Smooth muscle cell (in vitro differentiated cells): Measurements from ENCODE around the gene FANCB. TPM values are rescaled to one million over a fixed set of nuclear protein-coding genes. Genes with fewer than 3 reads are reported as not detected.

Experiments
- DNase-seq: peaks from one replicate; lab custom pipeline; 2025; ENCODE audit not compliant: unreplicated experiment; lab: John Stamatoyannopoulos, UW
- H2AFZ ChIP-seq: fragments of 200-600 bp; sonication (generic); 2 replicates; pipeline ENCODE4 v1.6.0; 2016; ENCODE audit warnings: antibody characterized with exemption, low read depth, mild to moderate bottlenecking
- H3F3A ChIP-seq: fragments of 200-600 bp; sonication (generic); 2 replicates; pipeline ENCODE4 v1.6.0; 2017; ENCODE audit warnings: antibody characterized with exemption, low read depth
- H3K27ac ChIP-seq: fragments of 200-600 bp; sonication (generic); 2 replicates; pipeline ENCODE4 v1.5.1; 2016; ENCODE audit warnings: low read depth, mild to moderate bottlenecking
- H3K27me3 ChIP-seq: fragments of 200-600 bp; sonication (generic); 2 replicates; pipeline ENCODE4 v1.6.1; 2016; ENCODE audit warnings: low read depth, mild to moderate bottlenecking
- H3K36me3 ChIP-seq: fragments of 200-600 bp; sonication (generic); 2 replicates; pipeline ENCODE4 v1.5.1; 2016; ENCODE audit warnings: low read depth
- H3K4me1 ChIP-seq: fragments of 200-600 bp; sonication (generic); 2 replicates; pipeline ENCODE4 v1.5.1; 2016; ENCODE audit warnings: low read depth
- H3K4me2 ChIP-seq: fragments of 200-600 bp; sonication (generic); 2 replicates; pipeline ENCODE4 v1.6.0; 2016; ENCODE audit warnings: mild to moderate bottlenecking
- H3K4me3 ChIP-seq: fragments of 200-600 bp; sonication (generic); 2 replicates; pipeline ENCODE4 v1.5.1; 2016; ENCODE audit warnings: mild to moderate bottlenecking
- H3K79me2 ChIP-seq: fragments of 200-600 bp; sonication (generic); 2 replicates; pipeline ENCODE4 v1.6.0; 2016; ENCODE audit warnings: low read depth, mild to moderate bottlenecking
- H3K9ac ChIP-seq: fragments of 200-600 bp; sonication (generic); 2 replicates; pipeline ENCODE4 v1.6.0; 2016; ENCODE audit warnings: low read depth
- H3K9me3 ChIP-seq: fragments of 200-600 bp; sonication (generic); replicated peaks from 2 replicates; pipeline ENCODE4 v1.5.1; 2016; ENCODE audit warnings: low read depth
- H4K20me1 ChIP-seq: fragments of 200-600 bp; sonication (generic); 2 replicates; pipeline ENCODE4 v1.6.0; 2016; ENCODE audit warnings: low read depth
- WGBS: methylation state at CpG from one replicate; pipeline ENCODE4 v1.1.7; 2016; ENCODE audit warnings: low lambda C conversion rate; 5-methylcytosine and 5-hydroxymethylcytosine counted together
- polyA plus RNA-seq: library from polyadenylated mRNA; unstranded; fragments of >200 nt; fragmentation: Nextera tagmentation; extraction: Ambion mirVana; gene quantifications from 2 replicates; pipeline ENCODE4 v1.2.1, GENCODE V29; 2016
- total RNA-seq: library from RNA; depleted of rRNA; stranded (reverse); fragments of >200 nt; gene quantifications from 2 replicates; pipeline ENCODE4 v1.2.3, GENCODE V29; 2014
- TF ChIP-seq, protein P1 (sequence below): fragments of 200-600 bp; sonication (generic); IDR thresholded peaks from 2 replicates; pipeline ENCODE4 v1.5.1; 2017; ENCODE audit warnings: borderline replicate concordance, mild to moderate bottlenecking, antibody characterized with exemption; ENCODE audit not compliant: insufficient read depth, poor library complexity, severe bottlenecking

FANCB gene
- total and polyA plus RNA-seq, 2 experiments from 2014 or later: 2.0 to 7.6 TPM

DNA sequence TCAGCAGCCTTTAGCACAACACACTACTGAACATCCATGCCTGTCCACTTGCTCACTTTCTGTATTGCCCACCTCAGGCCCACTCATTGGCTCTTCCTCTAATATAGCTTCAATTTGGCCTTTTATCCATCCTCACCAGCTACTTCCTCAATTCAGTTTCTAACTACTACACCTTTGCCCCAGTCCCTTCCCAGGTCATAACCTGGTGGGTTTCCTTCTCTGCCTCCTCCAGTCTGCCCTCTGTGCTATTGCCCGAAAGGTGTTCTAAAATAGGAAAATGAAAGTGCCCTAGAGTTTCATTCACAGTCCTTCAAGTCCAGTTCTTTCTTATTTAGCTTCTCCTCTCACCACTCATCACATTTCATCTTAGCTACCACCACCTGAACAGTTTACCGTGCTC is 23.4 kb upstream of the FANCB start:
- H3K4me1 ChIP-seq: no peaks in the 10 kb centered on the region
- 88% methylated on average over 2 of the region's 2 CpGs for WGBS

DNA sequence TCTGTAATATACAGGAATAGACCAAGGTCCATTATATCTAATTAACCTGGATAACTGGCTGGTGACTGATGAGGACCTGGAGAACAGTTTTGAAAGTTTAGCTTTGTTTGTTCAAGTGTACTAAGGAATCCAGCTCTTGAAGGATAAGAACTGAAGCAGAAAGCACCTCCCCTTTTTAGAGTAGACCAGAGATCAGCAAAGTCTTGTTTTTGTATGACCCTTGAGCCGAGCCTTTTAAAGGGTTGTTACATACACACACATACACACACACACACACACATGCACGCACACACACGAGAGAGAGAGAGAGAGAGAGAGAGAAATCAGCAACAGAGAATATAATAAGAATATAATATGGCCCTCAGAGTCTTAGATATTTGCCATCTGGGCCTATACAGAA is 13.4 kb upstream of the FANCB start:
- no peak for DNase-seq
- 60% methylated on average over 3 of the region's 3 CpGs for WGBS
- H4K20me1 ChIP-seq: no peaks in the 10 kb centered on the region

More for the DNA sequence above, 23.4 kb upstream of the FANCB start:
- H3K4me2 ChIP-seq: no peak overlapping the region
- no peaks in the 10 kb centered on the region for H3K27me3 ChIP-seq
- no peaks in the 10 kb centered on the region for H3K79me2 ChIP-seq
- no peak for DNase-seq
- H3K27ac ChIP-seq: no peak overlapping the region
- H3K4me3 ChIP-seq: no peak overlapping the region
- no peaks in the 10 kb centered on the region for H3K9me3 ChIP-seq
- no peak overlapping the region for H3K9ac ChIP-seq
- no peaks in the 10 kb centered on the region for H4K20me1 ChIP-seq
- no peak overlapping the region for H2AFZ ChIP-seq
- no peaks in the 10 kb centered on the region for H3F3A ChIP-seq
- TF ChIP-seq, protein P1, sequence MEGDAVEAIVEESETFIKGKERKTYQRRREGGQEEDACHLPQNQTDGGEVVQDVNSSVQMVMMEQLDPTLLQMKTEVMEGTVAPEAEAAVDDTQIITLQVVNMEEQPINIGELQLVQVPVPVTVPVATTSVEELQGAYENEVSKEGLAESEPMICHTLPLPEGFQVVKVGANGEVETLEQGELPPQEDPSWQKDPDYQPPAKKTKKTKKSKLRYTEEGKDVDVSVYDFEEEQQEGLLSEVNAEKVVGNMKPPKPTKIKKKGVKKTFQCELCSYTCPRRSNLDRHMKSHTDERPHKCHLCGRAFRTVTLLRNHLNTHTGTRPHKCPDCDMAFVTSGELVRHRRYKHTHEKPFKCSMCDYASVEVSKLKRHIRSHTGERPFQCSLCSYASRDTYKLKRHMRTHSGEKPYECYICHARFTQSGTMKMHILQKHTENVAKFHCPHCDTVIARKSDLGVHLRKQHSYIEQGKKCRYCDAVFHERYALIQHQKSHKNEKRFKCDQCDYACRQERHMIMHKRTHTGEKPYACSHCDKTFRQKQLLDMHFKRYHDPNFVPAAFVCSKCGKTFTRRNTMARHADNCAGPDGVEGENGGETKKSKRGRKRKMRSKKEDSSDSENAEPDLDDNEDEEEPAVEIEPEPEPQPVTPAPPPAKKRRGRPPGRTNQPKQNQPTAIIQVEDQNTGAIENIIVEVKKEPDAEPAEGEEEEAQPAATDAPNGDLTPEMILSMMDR: no peak
- no peaks in the 10 kb centered on the region for H3K36me3 ChIP-seq

DNA sequence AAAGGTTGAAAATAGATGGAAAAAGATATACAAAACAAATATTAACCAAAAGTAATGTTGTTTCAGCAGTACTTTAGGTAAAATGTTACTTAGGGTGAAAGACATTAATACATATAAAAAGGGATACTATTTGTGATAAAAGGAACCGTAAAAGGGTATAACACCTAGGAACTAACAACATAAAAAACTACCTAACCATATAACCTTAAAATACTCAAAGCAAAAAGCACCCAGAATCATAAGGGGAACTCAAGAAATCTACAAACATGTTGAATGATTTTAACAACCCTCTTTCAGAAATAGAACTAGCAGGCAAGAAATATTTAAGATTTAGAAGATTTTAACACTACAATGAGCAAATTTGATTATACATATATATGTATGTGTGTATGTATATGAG is 11.8 kb upstream of the FANCB start:
- 87% methylated on average over 1 of the region's 1 CpG for WGBS
- H3K27me3 ChIP-seq: no peaks in the 10 kb centered on the region
- H3F3A ChIP-seq: no peaks in the 10 kb centered on the region
- TF ChIP-seq, protein P1: no peak
- no peak for DNase-seq
- H4K20me1 ChIP-seq: no peaks in the 10 kb centered on the region
- no peaks in the 10 kb centered on the region for H3K9me3 ChIP-seq
- H3K4me2 ChIP-seq: no peak overlapping the region
- no peak overlapping the region for H3K27ac ChIP-seq
- no peaks in the 10 kb centered on the region for H3K36me3 ChIP-seq
- H3K4me1 ChIP-seq: no peaks in the 10 kb centered on the region
- H3K9ac ChIP-seq: no peak overlapping the region
- peaks cover 4% of the 10 kb centered on the region for H3K79me2 ChIP-seq
- no peak overlapping the region for H2AFZ ChIP-seq
- H3K4me3 ChIP-seq: no peak overlapping the region

More for the DNA sequence above, 13.4 kb upstream of the FANCB start:
- Histone ChIP-seq H3K27ac (no peak overlapping the region), H3K36me3 (no peaks in the 10 kb centered on the region), H3K79me2 (peaks cover 5% of the 10 kb centered on the region), H3K4me1 (no peaks in the 10 kb centered on the region), H3F3A (no peaks in the 10 kb centered on the region), H3K4me2 (no peak overlapping the region), H3K27me3 (no peaks in the 10 kb centered on the region), H2AFZ (no peak overlapping the region), H3K9me3 (no peaks in the 10 kb centered on the region), H3K9ac (no peak overlapping the region), H3K4me3 (no peak overlapping the region)
- TF ChIP-seq, protein P1: no peak

DNA sequence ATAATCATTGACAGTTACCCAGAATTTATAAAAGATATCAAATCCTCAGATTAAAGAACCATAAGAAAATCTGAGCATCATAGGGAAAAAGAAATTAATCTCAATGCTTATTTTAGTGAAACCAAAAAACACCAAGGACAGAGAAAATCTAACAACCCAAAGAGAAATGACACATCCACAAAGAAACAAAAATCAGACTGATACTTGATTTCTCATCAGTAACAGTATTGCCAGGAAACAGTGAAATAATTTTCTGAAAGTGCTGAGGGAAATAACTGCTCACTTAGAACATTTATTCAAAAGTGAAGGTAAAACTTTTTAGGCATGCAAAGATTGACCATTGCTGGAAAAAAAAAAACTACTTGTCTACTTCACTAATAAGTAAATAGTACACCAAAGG is 11.0 kb upstream of the FANCB start:
- DNase-seq: no peak
- Histone ChIP-seq H3K79me2 (peaks cover 1% of the 10 kb centered on the region), H3K4me2 (no peak overlapping the region), H3K27ac (no peak overlapping the region), H3K36me3 (no peaks in the 10 kb centered on the region), H3F3A (no peaks in the 10 kb centered on the region), H2AFZ (no peak overlapping the region), H4K20me1 (no peaks in the 10 kb centered on the region), H3K9ac (no peak overlapping the region), H3K27me3 (no peaks in the 10 kb centered on the region), H3K9me3 (no peaks in the 10 kb centered on the region), H3K4me3 (no peak overlapping the region), H3K4me1 (no peaks in the 10 kb centered on the region)
- TF ChIP-seq, protein P1: no peak
